ENCODE measurements around the gene OR2T10.
"Not testable (repeated sequence)": the region's sequence is repeated elsewhere in the genome, so short reads cannot be mapped to it uniquely, and the experiment has no call there.

The OR2T10 gene

DNA sequence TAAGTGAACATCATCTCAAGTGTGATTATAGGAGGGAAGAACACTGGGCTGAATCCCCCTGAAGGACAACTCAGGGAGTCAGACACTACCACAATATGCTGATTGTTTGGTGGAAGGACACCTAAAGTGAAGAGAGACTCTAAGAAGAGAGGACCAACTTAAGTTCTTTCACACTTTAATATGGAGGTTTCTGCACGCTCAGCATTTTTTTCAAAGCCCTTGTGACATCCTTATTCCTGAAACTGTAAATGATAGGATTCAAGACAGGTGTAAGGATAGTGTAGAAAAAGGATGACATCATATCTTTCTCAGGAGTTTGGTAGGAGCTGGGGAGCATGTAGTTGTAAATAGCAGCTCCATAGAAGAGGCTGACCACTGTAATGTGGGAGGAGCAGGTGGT lies 4.8 kb downstream of the OR2T10 start:
- DNase-seq = no peak

DNA sequence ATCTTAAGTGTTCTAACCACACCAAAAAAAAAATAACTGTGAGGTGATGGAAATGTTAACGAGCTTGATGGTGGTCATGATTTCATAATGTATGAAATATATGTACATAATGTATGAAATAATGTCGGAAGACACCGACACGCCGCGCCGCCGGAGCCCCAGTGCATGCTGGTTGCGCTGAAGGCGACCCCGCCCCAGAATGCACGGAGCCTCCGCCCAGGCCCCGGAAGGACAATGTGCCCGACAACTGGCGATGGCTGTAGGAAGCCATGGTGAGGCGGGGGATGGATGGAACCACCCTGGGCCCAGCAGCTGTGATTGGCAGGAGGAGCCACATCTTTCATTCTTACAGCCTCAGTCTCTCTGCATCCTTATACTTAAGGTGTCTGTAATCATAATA lies 7.4 kb downstream of the OR2T10 start:
- no peak for DNase-seq

GRCh38 chr1:248589334-248589733 lies 8.2 kb downstream of the OR2T10 start:
- no peak for DNase-seq

DNA sequence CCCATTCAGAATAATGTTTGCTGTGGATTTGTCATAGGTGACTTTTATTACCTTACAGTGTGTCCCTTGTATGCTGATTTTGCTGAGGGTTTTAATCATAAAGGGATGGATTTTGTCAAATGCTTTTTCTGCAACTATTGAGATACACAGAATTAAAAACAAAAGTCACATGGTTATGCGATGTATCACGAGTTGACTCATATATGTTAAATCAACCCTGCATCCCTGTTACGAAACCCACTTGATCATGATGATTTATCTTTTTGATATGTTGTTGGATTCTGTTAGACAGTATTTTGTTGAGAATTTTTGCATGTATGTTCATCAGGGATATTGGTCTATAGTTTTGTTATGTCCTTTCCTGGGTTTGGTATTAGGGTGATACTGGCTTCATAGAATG lies 12.2 kb downstream of the OR2T10 start:
- DNase-seq = no peak

- DNase-seq = peak; percentile 24
Observed at GRCh38 chr1:248576260-248576980, 21.1 kb downstream of the OR2T10 start.

- not testable (repeated sequence) for DNase-seq
Observed at GRCh38 chr1:248574657-248575056, 22.8 kb downstream of the OR2T10 start, which contains the start of gene OR2T34. Gene OR2T34 (minus strand): TSS chr1:248574757. CDS start chr1:248574757, 0 bp downstream.

GRCh38 chr1:248573856-248574255 lies 23.6 kb downstream of the OR2T10 start:
- DNase-seq = not testable (repeated sequence)

DNA sequence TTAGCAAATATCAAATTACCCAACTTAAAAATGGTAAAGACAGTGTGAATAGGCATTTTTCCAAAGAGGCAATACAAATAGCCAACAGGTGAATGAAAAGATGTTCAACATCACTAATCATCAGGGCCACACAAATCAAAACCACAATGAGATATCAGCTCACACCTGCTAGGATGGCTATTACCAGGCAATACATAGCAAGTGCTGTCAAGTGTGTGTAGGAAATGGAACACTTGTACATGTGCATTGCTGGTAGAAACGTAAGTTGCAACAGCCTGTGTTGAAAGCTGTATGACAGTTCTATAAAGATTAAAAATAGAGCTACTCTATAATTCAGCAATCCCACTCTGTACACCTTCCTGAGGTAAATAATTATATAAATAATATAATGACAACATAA lies 25.5 kb downstream of the OR2T10 start:
- DNase-seq = not testable (repeated sequence)

DNA sequence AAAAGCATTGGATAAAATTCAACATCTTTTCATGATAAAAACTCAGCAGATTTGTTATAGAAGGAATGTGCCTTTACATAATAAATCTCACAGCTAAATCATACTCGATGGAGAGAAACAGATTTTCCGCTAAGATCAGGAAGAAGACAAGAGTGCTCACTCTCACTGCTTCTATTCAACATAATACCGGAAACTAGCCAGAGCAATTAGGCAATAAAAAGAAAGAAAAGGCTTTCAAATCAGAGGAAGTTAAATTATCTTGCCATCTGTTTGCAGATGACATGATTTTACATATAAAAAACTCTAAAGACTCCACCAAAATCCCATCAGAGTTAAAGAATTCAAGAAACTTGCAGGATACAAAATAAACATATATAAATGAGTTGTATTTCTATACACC lies 26.7 kb downstream of the OR2T10 start:
- DNase-seq = not testable (repeated sequence)

GRCh38 chr1:248569049-248569448 lies 28.5 kb downstream of the OR2T10 start:
- not testable (repeated sequence) for DNase-seq

DNA sequence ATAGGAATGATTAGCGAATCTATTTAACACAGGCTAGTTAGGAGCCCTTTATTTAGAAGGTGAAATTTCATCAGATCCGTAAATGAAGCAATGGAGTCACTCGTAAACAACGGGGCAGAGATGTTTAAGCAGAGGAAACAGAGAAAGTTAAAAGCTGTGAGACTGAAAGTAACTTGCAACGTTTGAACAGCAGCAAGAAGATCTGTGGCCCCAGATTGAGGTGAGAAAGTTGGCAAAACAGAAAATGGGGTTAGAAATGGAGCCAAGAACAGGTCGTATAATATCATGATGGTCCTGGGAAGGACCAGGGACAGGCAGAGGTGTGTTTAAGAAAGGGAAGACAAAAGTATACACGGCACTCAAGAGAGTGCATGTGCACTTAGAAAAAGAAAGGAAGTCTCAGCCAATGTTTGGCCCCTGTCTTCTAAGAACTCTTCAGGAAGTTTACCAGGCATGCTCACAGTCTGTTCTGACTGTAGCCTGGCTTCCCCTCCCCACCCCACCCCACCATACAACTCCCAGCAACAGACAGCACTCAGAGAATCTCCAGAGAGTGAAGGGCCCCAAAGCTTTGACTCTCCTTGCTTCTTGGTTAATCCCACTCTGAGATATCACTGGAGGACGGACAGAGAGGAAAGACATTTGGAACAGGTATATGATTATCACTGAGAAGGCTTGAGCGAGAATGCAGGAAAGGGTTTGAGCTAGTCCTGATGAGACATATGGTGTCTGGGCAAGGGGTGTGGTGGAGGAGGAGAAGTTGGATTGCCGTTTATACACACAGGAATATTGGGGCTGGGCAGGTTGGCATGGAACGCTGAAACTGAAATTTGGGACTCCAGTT lies 31.7 kb downstream of the OR2T10 start:
- DNase-seq = peak; percentile 6

DNA sequence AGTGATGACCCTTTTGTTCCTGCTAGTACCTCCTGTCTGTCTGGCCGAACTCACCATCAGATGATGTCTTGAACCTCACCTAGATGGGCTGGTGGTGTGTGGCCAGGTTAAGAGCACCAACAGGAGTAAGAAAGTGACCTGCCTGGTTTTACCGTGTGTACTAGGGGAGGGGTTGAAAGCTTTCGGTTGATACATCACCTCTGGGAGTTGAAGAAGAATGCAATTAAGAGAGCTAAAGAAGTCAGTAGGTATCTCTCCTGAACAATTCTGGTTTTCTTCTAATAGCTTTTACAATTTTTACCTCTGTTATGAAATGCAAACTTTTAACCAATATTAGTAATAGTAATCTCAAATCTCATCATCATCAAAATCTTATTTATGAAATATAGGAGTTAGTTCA lies 34.8 kb downstream of the OR2T10 start, which contains the start of gene OR2T29:
OR2T29 (minus strand) TSS at position 101 of the 400 bp plus-strand sequence. CDS start 3,281 bp downstream, outside the sequence.
- not testable (repeated sequence) for DNase-seq

- not testable (repeated sequence) for DNase-seq
Observed at GRCh38 chr1:248551027-248551426, 46.5 kb downstream of the OR2T10 start.

GRCh38 chr1:248547383-248547782 lies 50.1 kb downstream of the OR2T10 start:
- not testable (repeated sequence) for DNase-seq
